GM18861 (cell line): ENCODE results near the gene SOX3.

ENCODE experiments used
- ATAC-seq: cut with Tn5 transposase; IDR thresholded peaks from one replicate; pipeline ENCODE4 v1.9.1; 2021; ENCODE audit not compliant: unreplicated experiment

Gene SOX3

GRCh38 chrX:140500441-140500840 is 4.4 kb downstream of the SOX3 start:
- no peak for ATAC-seq

GRCh38 chrX:140495739-140496138 is 9.1 kb downstream of the SOX3 start:
- ATAC-seq: no peak

GRCh38 chrX:140492066-140492994 is 12.5 kb downstream of the SOX3 start:
- no peak for ATAC-seq

- no peak for ATAC-seq
Observed at GRCh38 chrX:140480765-140481164, 24.1 kb downstream of the SOX3 start.

- no peak for ATAC-seq
Observed at GRCh38 chrX:140477987-140478386, 26.9 kb downstream of the SOX3 start.

- ATAC-seq: no peak
Observed at GRCh38 chrX:140475025-140475424, 29.8 kb downstream of the SOX3 start.

GRCh38 chrX:140467211-140467610 is 37.7 kb downstream of the SOX3 start:
- no peak for ATAC-seq
